SU-DHL-6 (cell line): ENCODE data around the gene CXCL3.

Source experiments
- CTCF ChIP-seq: fragments of 200-600 bp; sonication (generic); IDR thresholded peaks from one replicate; pipeline ENCODE4 v1.5.1; 2017; ENCODE audit warnings: antibody characterized with exemption, mild to moderate bottlenecking, low read length, moderate library complexity; ENCODE audit not compliant: insufficient read depth, poor library complexity, severe bottlenecking
- EZH2phosphoT487 ChIP-seq: fragments of 200-600 bp; sonication (generic), shearing (Covaris generic); conservative IDR thresholded peaks from 2 replicates; pipeline ENCODE4 v1.6.1; 2018; ENCODE audit warnings: mild to moderate bottlenecking, antibody characterized with exemption, low read length, moderate library complexity, mixed read lengths

- TF ChIP-seq CTCF, result no peak
- TF ChIP-seq EZH2phosphoT487, result no peak
Observed at GRCh38 chr4:74054483-74055047, 16.1 kb upstream of the CXCL3 start.
